GM23338 (cell line): ENCODE measurements around the gene PSPH.

Experiments
- CREB1 ChIP-seq: fragments of 250-450 bp; sonication (Bioruptor Pico); IDR thresholded peaks from 2 replicates; pipeline ENCODE4 v1.5.0; 2020; ENCODE audit warnings: low read depth, mild to moderate bottlenecking, moderate library complexity
- CTCF ChIP-seq, 2 experiments: fragments of 200-600 bp in 1 of 2; sonication (generic) in 1 of 2; conservative IDR thresholded peaks; 2 replicates each; pipeline versions ENCODE4 v1.5.1 to v1.6.1; 2016 to 2017; ENCODE audit warnings: antibody characterized with exemption in 2 of 2, low read depth in 2 of 2, mild to moderate bottlenecking in 2 of 2, moderate library complexity in 1 of 2
- EZH2 ChIP-seq: fragments of 200-600 bp; sonication (generic); IDR thresholded peaks from one replicate; pipeline ENCODE4 v1.8.0; 2017; ENCODE audit warnings: antibody characterized with exemption, mild to moderate bottlenecking, low read depth; ENCODE audit not compliant: unreplicated experiment
- EZH2phosphoT487 ChIP-seq: fragments of 200-600 bp; sonication (generic); IDR thresholded peaks from one replicate; pipeline ENCODE4 v1.8.1; 2018; ENCODE audit warnings: antibody characterized with exemption; ENCODE audit not compliant: unreplicated experiment
- JUNB ChIP-seq: IDR thresholded peaks from one replicate; pipeline ENCODE4 v1.6.1; 2016; ENCODE audit warnings: antibody characterized with exemption; ENCODE audit not compliant: unreplicated experiment
- NANOG ChIP-seq: IDR thresholded peaks from 2 replicates; pipeline ENCODE4 v1.6.1; 2016; ENCODE audit warnings: antibody characterized with exemption, borderline replicate concordance
- POLR2AphosphoS5 ChIP-seq: IDR thresholded peaks from 2 replicates; pipeline ENCODE4 v1.6.1; 2016; ENCODE audit warnings: antibody characterized with exemption, low read depth
- ZNF114 ChIP-seq: fragments of 250-450 bp; sonication (Bioruptor Pico); IDR thresholded peaks from 2 replicates; pipeline ENCODE4 v1.5.0; 2020; ENCODE audit warnings: mild to moderate bottlenecking, moderate library complexity
- ZNF331 ChIP-seq: fragments of 250-450 bp; sonication (Bioruptor Pico); IDR thresholded peaks from 2 replicates; pipeline ENCODE4 v1.5.0; 2020; ENCODE audit warnings: low read depth, mild to moderate bottlenecking, moderate library complexity
- TF ChIP-seq, protein P1 (sequence below): IDR thresholded peaks from one replicate; pipeline ENCODE4 v1.6.1; 2018; ENCODE audit warnings: antibody characterized with exemption; ENCODE audit not compliant: unreplicated experiment
- TF ChIP-seq, protein P2 (sequence below): IDR thresholded peaks from 2 replicates; pipeline ENCODE4 v1.6.1; 2016; ENCODE audit warnings: antibody characterized with exemption

DNA sequence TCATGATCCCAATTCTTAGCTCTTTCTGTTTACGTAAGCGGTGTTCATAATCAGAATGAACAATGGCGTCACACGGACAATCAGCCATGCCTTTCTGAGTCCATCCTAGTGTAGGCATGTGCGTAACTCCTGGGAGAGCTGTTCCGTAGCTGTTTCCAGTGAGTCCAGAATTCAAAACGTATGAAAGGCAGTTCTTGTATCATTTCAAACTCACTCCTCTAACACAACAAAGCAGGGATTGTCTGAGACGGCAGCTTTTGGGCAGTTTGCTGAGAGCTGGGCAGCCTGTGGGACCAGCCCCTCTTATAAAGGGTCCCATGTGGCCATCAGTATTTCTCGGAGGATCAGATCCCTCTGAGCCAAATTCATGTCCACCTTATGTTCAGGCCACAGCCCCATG is 43.4 kb downstream of the PSPH start:
- TF ChIP-seq CTCF (conservative IDR thresholded peaks at IDR 0.05; ENCODE audit: low read depth in 2 of 2), result no peak
- no peak for TF ChIP-seq CREB1 (CRISPR knock-in tag)
- no peak for TF ChIP-seq POLR2AphosphoS5
- no peak for TF ChIP-seq EZH2phosphoT487
- TF ChIP-seq, protein P1, sequence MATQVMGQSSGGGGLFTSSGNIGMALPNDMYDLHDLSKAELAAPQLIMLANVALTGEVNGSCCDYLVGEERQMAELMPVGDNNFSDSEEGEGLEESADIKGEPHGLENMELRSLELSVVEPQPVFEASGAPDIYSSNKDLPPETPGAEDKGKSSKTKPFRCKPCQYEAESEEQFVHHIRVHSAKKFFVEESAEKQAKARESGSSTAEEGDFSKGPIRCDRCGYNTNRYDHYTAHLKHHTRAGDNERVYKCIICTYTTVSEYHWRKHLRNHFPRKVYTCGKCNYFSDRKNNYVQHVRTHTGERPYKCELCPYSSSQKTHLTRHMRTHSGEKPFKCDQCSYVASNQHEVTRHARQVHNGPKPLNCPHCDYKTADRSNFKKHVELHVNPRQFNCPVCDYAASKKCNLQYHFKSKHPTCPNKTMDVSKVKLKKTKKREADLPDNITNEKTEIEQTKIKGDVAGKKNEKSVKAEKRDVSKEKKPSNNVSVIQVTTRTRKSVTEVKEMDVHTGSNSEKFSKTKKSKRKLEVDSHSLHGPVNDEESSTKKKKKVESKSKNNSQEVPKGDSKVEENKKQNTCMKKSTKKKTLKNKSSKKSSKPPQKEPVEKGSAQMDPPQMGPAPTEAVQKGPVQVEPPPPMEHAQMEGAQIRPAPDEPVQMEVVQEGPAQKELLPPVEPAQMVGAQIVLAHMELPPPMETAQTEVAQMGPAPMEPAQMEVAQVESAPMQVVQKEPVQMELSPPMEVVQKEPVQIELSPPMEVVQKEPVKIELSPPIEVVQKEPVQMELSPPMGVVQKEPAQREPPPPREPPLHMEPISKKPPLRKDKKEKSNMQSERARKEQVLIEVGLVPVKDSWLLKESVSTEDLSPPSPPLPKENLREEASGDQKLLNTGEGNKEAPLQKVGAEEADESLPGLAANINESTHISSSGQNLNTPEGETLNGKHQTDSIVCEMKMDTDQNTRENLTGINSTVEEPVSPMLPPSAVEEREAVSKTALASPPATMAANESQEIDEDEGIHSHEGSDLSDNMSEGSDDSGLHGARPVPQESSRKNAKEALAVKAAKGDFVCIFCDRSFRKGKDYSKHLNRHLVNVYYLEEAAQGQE, result no peak
- no peak for TF ChIP-seq EZH2
- TF ChIP-seq, protein P2, sequence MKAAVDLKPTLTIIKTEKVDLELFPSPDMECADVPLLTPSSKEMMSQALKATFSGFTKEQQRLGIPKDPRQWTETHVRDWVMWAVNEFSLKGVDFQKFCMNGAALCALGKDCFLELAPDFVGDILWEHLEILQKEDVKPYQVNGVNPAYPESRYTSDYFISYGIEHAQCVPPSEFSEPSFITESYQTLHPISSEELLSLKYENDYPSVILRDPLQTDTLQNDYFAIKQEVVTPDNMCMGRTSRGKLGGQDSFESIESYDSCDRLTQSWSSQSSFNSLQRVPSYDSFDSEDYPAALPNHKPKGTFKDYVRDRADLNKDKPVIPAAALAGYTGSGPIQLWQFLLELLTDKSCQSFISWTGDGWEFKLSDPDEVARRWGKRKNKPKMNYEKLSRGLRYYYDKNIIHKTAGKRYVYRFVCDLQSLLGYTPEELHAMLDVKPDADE, result no peak
- TF ChIP-seq ZNF114 (CRISPR knock-in tag), result no peak
- no peak for TF ChIP-seq NANOG
- TF ChIP-seq ZNF331 (CRISPR knock-in tag), result no peak
- no peak for TF ChIP-seq JUNB
